ENCODE measurements around the gene CD48. TPM values are rescaled to one million over a fixed set of nuclear protein-coding genes. Genes with fewer than 3 reads are reported as not detected.
A peak's percentile ranks its signal among the peaks of the same experiment; 100 is the strongest.

CD48 gene
- polyA plus RNA-seq, 3 donors: 356 to 688 (median 363) TPM

DNA sequence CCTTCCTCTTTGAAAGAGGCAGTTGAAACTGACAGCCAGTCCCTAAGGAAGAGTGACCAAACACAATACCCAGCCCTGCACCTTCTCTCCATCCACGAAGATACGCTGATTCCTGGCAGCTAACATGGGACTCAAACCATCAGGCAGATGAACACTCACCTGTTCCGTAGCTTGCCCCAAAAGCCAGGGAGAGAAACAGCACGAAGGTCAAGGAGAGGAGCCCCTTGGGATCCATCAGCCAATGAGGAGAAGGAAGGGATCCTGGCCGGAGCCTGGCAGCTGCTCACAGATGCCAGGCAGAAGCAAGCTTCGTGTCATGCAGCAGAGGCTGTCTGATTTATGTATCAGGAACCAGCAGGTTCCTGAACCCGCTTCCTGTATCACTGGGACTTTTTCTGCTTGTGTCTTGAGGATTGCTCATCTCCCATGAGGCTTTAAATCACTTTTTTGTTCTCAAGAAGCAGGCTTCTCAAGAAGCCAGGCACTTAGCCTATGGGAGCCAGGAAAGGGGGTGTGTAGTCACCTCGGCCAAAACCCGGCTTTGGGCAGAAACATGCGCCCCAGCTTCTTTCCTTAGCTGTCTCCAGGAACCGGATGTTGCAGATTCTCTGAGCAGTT, 64.8 kb downstream of the CD48 start, which contains the start of gene SLAMF1:
Gene SLAMF1, minus strand, starts transcription at position 334 of the 618 bp plus-strand sequence. Its CDS starts 99 bp downstream, at position 235.
- no peaks in the 10 kb centered on the region for H3K36me3 ChIP-seq (replicated peaks in 1 of 2; ENCODE audit: control insufficient read depth in 1 of 2, insufficient read depth in 2 of 2, low read length in 2 of 2)
- H4K20me1 ChIP-seq (ENCODE audit: insufficient read depth, low read length): no peaks in the 10 kb centered on the region
- peaks cover 0 to 4% (median 1%) of the 10 kb centered on the region in 3 donors for H3K27me3 Mint-ChIP-seq (ENCODE audit: low read depth in 3 of 3)
- peak within 1 kb of the TSS; percentile 63 to 82 for H3K4me3 Mint-ChIP-seq
- H3K9me3 ChIP-seq (replicated peaks in 1 of 2; ENCODE audit: control insufficient read depth in 1 of 2, insufficient read depth in 1 of 2, low read length in 2 of 2): no peaks in the 10 kb centered on the region
- H3K4me2 ChIP-seq (replicated peaks; ENCODE audit: extremely low read depth, low read length, poor library complexity, severe bottlenecking): peak within 1 kb of the TSS; percentile 69
- H3K79me2 ChIP-seq (ENCODE audit: insufficient read depth, low read length): no peaks in the 10 kb centered on the region
- H3K27me3 ChIP-seq (ENCODE audit: control insufficient read depth in 2 of 2, insufficient read depth in 2 of 2, low read length in 2 of 2): no peaks in the 10 kb centered on the region
- no peaks in the 10 kb centered on the region for H3K9me3 Mint-ChIP-seq
- H2AFZ ChIP-seq (ENCODE audit: insufficient read depth, low read depth, low read length, poor library complexity, severe bottlenecking): peak within 1 kb of the TSS; percentile 75
- TF ChIP-seq, protein P1, sequence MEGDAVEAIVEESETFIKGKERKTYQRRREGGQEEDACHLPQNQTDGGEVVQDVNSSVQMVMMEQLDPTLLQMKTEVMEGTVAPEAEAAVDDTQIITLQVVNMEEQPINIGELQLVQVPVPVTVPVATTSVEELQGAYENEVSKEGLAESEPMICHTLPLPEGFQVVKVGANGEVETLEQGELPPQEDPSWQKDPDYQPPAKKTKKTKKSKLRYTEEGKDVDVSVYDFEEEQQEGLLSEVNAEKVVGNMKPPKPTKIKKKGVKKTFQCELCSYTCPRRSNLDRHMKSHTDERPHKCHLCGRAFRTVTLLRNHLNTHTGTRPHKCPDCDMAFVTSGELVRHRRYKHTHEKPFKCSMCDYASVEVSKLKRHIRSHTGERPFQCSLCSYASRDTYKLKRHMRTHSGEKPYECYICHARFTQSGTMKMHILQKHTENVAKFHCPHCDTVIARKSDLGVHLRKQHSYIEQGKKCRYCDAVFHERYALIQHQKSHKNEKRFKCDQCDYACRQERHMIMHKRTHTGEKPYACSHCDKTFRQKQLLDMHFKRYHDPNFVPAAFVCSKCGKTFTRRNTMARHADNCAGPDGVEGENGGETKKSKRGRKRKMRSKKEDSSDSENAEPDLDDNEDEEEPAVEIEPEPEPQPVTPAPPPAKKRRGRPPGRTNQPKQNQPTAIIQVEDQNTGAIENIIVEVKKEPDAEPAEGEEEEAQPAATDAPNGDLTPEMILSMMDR (IDR thresholded peaks at IDR 0.05): no peak
- peaks cover 2 to 3% of the 10 kb centered on the region in 2 donors for H3K36me3 Mint-ChIP-seq
- peak; percentile 75 to 90 (median 76) for DNase-seq
- intact Hi-C loops (cut with micrococcal nuclease): loop anchor here in 1 of 2 donors (1.0 kb wide), 1 partner anchor 28 kb away; no protein-coding TSS in a partner anchor
- H3K4me3 ChIP-seq (replicated peaks in 1 of 3; ENCODE audit: low read depth in 2 of 3, low read length in 3 of 3): peak within 1 kb of the TSS; percentile 3 to 64 (median 13)
- H3K27ac Mint-ChIP-seq: peak within 1 kb of the TSS; percentile 32 to 87 (median 60)
- H3K4me1 Mint-ChIP-seq: peaks cover 35% of the 10 kb centered on the region
- peak within 1 kb of the TSS; percentile 44 to 84 for H3K27ac ChIP-seq (ENCODE audit: low read depth in 1 of 2, low read length in 2 of 2)
- WGBS (ENCODE audit: insufficient coverage): 9% methylated on average over 10 of the region's 11 CpGs
- peak within 1 kb of the TSS; percentile 5 for H3K9ac ChIP-seq (ENCODE audit: insufficient read depth, low read length, poor library complexity, severe bottlenecking)
- H3K4me1 ChIP-seq (ENCODE audit: control insufficient read depth in 1 of 2, insufficient read depth in 2 of 2, low read length in 2 of 2): peaks cover 19 to 29% of the 10 kb centered on the region in 2 donors

DNA sequence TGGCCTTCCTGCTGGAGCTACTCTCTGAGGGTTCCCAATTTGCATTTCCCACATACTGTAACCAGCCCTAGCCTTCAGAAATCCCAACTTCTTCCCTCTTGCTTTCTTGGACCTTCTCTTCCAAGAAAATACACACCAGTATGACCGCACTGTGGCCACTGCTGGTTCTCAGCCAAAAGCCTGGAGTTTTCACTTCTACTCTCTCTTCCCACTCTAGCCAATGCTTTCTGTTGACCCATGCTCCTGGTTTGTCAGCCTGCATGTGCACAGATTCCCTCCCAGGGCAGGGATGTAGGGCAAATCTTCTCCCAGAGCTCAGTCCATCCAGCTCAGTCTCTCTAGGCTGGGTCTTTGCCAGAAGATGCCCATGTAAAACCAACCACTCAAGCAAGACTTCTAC, 65.4 kb downstream of the CD48 start:
- Mint-ChIP-seq H3K36me3 (peaks cover 2 to 3% of the 10 kb centered on the region in 2 donors), H3K4me3 (peak overlapping the region; percentile 63 to 82), H3K27me3 (ENCODE audit: low read depth in 3 of 3) (peaks cover 0 to 4% (median 1%) of the 10 kb centered on the region in 3 donors), H3K4me1 (peaks cover 39% of the 10 kb centered on the region), H3K27ac (peak overlapping the region in 4 of 7 donors; percentile 14 to 87 (median 39)), H3K9me3 (no peaks in the 10 kb centered on the region)
- no peak for DNase-seq
- H3K79me2 ChIP-seq (ENCODE audit: insufficient read depth, low read length): no peaks in the 10 kb centered on the region
- H2AFZ ChIP-seq (ENCODE audit: insufficient read depth, low read depth, low read length, poor library complexity, severe bottlenecking): no peak overlapping the region
- no peaks in the 10 kb centered on the region for H3K27me3 ChIP-seq (ENCODE audit: control insufficient read depth in 2 of 2, insufficient read depth in 2 of 2, low read length in 2 of 2)
- intact Hi-C loops (cut with micrococcal nuclease): no loop called here
- H3K9me3 ChIP-seq (replicated peaks in 1 of 2; ENCODE audit: control insufficient read depth in 1 of 2, insufficient read depth in 1 of 2, low read length in 2 of 2): no peaks in the 10 kb centered on the region
- peaks cover 26 to 35% of the 10 kb centered on the region in 2 donors for H3K4me1 ChIP-seq (ENCODE audit: control insufficient read depth in 1 of 2, insufficient read depth in 2 of 2, low read length in 2 of 2)
- WGBS (ENCODE audit: insufficient coverage): 91% methylated on average over 1 of the region's 1 CpG
- peak overlapping the region in 1 of 3 experiments; percentile 64 for H3K4me3 ChIP-seq (replicated peaks in 1 of 3; ENCODE audit: low read depth in 2 of 3, low read length in 3 of 3)
- no peaks in the 10 kb centered on the region for H4K20me1 ChIP-seq (ENCODE audit: insufficient read depth, low read length)
- H3K9ac ChIP-seq (ENCODE audit: insufficient read depth, low read length, poor library complexity, severe bottlenecking): no peak overlapping the region
- no peak overlapping the region for H3K4me2 ChIP-seq (replicated peaks; ENCODE audit: extremely low read depth, low read length, poor library complexity, severe bottlenecking)
- no peaks in the 10 kb centered on the region for H3K36me3 ChIP-seq (replicated peaks in 1 of 2; ENCODE audit: control insufficient read depth in 1 of 2, insufficient read depth in 2 of 2, low read length in 2 of 2)
- TF ChIP-seq, protein P1 (IDR thresholded peaks at IDR 0.05): no peak
- peak overlapping the region; percentile 44 to 84 for H3K27ac ChIP-seq (ENCODE audit: low read depth in 1 of 2, low read length in 2 of 2)

Data from CD14-positive monocyte (primary cell).